Thyroid gland (tissue), 4 donors: Measurements from ENCODE around the gene STX19. TPM values are rescaled to one million over a fixed set of nuclear protein-coding genes. Genes with fewer than 3 reads are reported as not detected.

Source experiments
- DNase-seq, 2 donors: peaks; one replicate each; pipeline ENCODE4 v3.0.0-alpha.2; 2019
- H3K27ac ChIP-seq, 3 donors: fragments of 200-600 bp; sonication (generic); 1 replicate in 2 of 3; 2 replicates in 1 of 3; pipeline ENCODE4 v1.5.1; 2016 to 2019; ENCODE audit warnings: mild to moderate bottlenecking in 1 of 3, moderate library complexity in 1 of 3
- H3K27me3 ChIP-seq: fragments of 200-600 bp; sonication (generic); one replicate; pipeline ENCODE4 v1.5.1; 2019
- H3K36me3 ChIP-seq, 2 donors: fragments of 200-600 bp; sonication (generic); one replicate each; pipeline ENCODE4 v1.5.1; 2016 to 2019
- H3K4me1 ChIP-seq, 2 donors: fragments of 200-600 bp; sonication (generic); one replicate each; pipeline ENCODE4 v1.5.1; 2017 to 2019
- H3K4me3 ChIP-seq, 3 donors: fragments of 200-600 bp; sonication (generic); replicated peaks in 1 of 3; 1 replicate in 2 of 3; 2 replicates in 1 of 3; pipeline ENCODE4 v1.5.1; 2016; ENCODE audit warnings: mild to moderate bottlenecking in 1 of 3
- H3K9me3 ChIP-seq: fragments of 200-600 bp; sonication (generic); one replicate; pipeline ENCODE4 v1.5.1; 2017
- POLR2A ChIP-seq, 2 donors: fragments of 450-650 bp; IDR thresholded peaks; one replicate each; pipeline ENCODE4 v1.6.1; 2017; ENCODE audit warnings: antibody characterized with exemption in 2 of 2, mild to moderate bottlenecking in 2 of 2, moderate library complexity in 1 of 2
- WGBS, 2 donors: methylation state at CpG; one replicate each; pipeline ENCODE4 v1.1.5; 2017; 5-methylcytosine and 5-hydroxymethylcytosine counted together
- intact Hi-C: fragments of 100-400 bp; cut with DNase I; formaldehyde crosslinking; loops from one replicate; pipeline ENCODE4 v1.15.1; 2023
- total RNA-seq, 4 donors: library from RNA; depleted of rRNA; stranded (reverse); fragments of >200 nt; gene quantifications; one replicate each; pipeline ENCODE4 v1.2.3, GENCODE V29; 2016
- TF ChIP-seq, protein P1 (sequence below), 6 experiments: fragments of 200-600 bp in 3 of 6; fragments of 450-650 bp in 3 of 6; sonication (generic) in 3 of 6; IDR thresholded peaks; one replicate each; pipeline ENCODE4 v1.5.1; 2016 to 2019; ENCODE audit warnings: antibody characterized with exemption in 6 of 6, mild to moderate bottlenecking in 2 of 6, inconsistent platforms in 1 of 6, moderate library complexity in 1 of 6

The STX19 gene, protein sequence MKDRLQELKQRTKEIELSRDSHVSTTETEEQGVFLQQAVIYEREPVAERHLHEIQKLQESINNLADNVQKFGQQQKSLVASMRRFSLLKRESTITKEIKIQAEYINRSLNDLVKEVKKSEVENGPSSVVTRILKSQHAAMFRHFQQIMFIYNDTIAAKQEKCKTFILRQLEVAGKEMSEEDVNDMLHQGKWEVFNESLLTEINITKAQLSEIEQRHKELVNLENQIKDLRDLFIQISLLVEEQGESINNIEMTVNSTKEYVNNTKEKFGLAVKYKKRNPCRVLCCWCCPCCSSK
- not detected for total RNA-seq

GRCh38 chr3:94028093-94028837 lies at the start of gene STX19:
Gene STX19, minus strand, starts transcription at chr3:94028597. Its CDS starts 13,328 bp downstream, at chr3:94015269.
- intact Hi-C loops = no loop called here
- Histone ChIP-seq H3K4me1 (no peaks in the 10 kb centered on the region), H3K27ac (no peak within 1 kb of the TSS), H3K27me3 (no peaks in the 10 kb centered on the region), H3K36me3 (no peaks in the 10 kb centered on the region), H3K9me3 (no peaks in the 10 kb centered on the region), H3K4me3 (no peak within 1 kb of the TSS)
- 79 to 81% methylated on average over 8 of the region's 8 CpGs for WGBS, 2 donors
- no peak for DNase-seq
- TF ChIP-seq, protein P1, sequence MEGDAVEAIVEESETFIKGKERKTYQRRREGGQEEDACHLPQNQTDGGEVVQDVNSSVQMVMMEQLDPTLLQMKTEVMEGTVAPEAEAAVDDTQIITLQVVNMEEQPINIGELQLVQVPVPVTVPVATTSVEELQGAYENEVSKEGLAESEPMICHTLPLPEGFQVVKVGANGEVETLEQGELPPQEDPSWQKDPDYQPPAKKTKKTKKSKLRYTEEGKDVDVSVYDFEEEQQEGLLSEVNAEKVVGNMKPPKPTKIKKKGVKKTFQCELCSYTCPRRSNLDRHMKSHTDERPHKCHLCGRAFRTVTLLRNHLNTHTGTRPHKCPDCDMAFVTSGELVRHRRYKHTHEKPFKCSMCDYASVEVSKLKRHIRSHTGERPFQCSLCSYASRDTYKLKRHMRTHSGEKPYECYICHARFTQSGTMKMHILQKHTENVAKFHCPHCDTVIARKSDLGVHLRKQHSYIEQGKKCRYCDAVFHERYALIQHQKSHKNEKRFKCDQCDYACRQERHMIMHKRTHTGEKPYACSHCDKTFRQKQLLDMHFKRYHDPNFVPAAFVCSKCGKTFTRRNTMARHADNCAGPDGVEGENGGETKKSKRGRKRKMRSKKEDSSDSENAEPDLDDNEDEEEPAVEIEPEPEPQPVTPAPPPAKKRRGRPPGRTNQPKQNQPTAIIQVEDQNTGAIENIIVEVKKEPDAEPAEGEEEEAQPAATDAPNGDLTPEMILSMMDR (IDR thresholded peaks at IDR 0.05) = no peak
- TF ChIP-seq POLR2A (IDR thresholded peaks at IDR 0.05) = no peak

DNA sequence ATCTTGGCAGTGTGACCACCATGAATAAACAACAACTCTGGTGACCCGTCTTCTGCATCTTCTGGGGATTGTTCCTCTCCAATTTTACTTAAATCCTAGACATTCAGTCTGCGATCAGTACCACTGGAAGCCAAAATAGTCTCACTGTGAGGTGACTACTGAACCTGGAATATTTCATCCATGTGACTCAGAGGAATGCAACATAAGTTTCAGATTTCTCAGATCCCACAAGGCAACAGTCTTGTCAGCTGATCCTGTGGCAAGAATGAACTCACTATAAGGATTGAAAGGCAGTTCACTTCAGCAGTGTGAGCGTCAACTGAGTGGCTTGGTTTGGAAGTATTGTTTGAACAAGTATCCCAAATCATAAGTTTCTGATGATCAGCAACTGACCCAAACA lies 47.7 kb upstream of the STX19 start:
- no peak overlapping the region for H3K27ac ChIP-seq
- TF ChIP-seq POLR2A (IDR thresholded peaks at IDR 0.05) = no peak
- TF ChIP-seq, protein P1 (IDR thresholded peaks at IDR 0.05) = no peak
- H3K9me3 ChIP-seq = no peaks in the 10 kb centered on the region
- H3K4me3 ChIP-seq = no peak overlapping the region
- no peaks in the 10 kb centered on the region for H3K27me3 ChIP-seq
- WGBS, 2 donors = 91 to 94% methylated on average over 3 of the region's 3 CpGs
- intact Hi-C loops = no loop called here
- DNase-seq = no peak
- peaks cover 0 to 2% of the 10 kb centered on the region in 2 donors for H3K36me3 ChIP-seq
- H3K4me1 ChIP-seq = peaks cover 11 to 12% of the 10 kb centered on the region in 2 donors

- TF ChIP-seq, protein P1 (IDR thresholded peaks at IDR 0.05) = no peak
- no peak for TF ChIP-seq POLR2A (IDR thresholded peaks at IDR 0.05)
- Histone ChIP-seq H3K9me3 (no peaks in the 10 kb centered on the region), H3K4me1 (no peaks in the 10 kb centered on the region), H3K27me3 (no peaks in the 10 kb centered on the region), H3K4me3 (no peak overlapping the region), H3K27ac (no peak overlapping the region), H3K36me3 (peaks cover 0 to 2% of the 10 kb centered on the region in 2 donors)
- intact Hi-C loops = no loop called here
- 89 to 92% methylated on average over 4 of the region's 4 CpGs for WGBS, 2 donors
- no peak for DNase-seq
Measured at GRCh38 chr3:94071713-94072284, 43.4 kb upstream of the STX19 start.

DNA sequence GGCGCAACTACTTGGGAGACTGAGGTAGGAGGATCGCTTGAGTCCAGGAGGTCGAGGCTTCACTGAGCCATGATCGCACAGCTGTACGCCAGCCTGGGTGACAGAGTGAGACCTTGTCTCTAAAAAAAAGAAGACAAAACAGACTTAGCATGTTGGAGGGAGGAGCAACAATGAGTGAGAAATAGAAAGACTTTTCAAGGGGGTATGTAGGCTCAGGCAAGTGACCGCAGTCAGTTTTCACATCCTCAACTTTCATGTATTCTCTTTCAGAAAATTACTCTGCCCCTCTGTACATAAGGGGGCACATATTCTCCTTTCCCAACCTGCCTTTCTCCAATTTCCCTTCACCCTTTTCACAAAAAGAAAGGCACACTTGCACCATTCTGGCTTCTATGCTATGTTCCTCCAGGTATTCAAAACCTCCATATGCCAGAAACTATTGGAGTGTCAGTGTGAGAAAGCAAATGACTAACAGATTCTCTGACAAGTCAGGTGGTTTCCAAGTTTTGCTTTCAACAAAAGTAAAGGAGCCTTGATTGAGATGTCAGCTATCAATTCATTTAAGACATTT lies 42.0 kb upstream of the STX19 start:
- no peaks in the 10 kb centered on the region for H3K4me1 ChIP-seq
- no peaks in the 10 kb centered on the region for H3K27me3 ChIP-seq
- intact Hi-C loops = no loop called here
- H3K9me3 ChIP-seq = no peaks in the 10 kb centered on the region
- no peak overlapping the region for H3K4me3 ChIP-seq
- 95 to 97% methylated on average over 6 of the region's 6 CpGs for WGBS, 2 donors
- no peak overlapping the region for H3K27ac ChIP-seq
- no peak for TF ChIP-seq POLR2A (IDR thresholded peaks at IDR 0.05)
- TF ChIP-seq, protein P1 (IDR thresholded peaks at IDR 0.05) = no peak
- no peaks in the 10 kb centered on the region for H3K36me3 ChIP-seq
- DNase-seq = no peak
